Colon (tissue), 2 donors: Measurements from ENCODE around the gene PTOV1.

ENCODE experiments used
- FAIRE-seq: peaks from 2 replicates; lab custom pipeline; 2012; peaks lifted over from hg19 to GRCh38; lab: Jason Lieb, UNC
- donor health status: control.
- donor health status: control.

The PTOV1 gene

GRCh38 chr19:49850487-49851342 is at the start of gene PTOV1:
PTOV1 (plus strand) TSS chr19:49851159.
- no peak for FAIRE-seq

DNA sequence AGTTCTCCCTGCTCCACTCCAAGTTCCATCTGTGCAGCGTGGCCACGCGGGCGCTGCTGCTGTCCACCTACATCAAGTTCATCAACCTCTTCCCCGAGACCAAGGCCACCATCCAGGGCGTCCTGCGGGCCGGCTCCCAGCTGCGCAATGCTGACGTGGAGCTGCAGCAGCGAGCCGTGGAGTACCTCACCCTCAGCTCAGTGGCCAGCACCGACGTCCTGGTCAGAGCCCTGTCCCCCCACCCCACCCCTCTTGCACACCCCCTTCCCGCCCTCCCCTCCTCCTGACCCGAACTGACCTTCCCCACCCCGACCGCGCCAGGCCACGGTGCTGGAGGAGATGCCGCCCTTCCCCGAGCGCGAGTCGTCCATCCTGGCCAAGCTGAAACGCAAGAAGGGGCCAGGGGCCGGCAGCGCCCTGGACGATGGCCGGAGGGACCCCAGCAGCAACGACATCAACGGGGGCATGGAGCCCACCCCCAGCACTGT is 49.5 kb upstream of the PTOV1 start:
- FAIRE-seq, result no peak

DNA sequence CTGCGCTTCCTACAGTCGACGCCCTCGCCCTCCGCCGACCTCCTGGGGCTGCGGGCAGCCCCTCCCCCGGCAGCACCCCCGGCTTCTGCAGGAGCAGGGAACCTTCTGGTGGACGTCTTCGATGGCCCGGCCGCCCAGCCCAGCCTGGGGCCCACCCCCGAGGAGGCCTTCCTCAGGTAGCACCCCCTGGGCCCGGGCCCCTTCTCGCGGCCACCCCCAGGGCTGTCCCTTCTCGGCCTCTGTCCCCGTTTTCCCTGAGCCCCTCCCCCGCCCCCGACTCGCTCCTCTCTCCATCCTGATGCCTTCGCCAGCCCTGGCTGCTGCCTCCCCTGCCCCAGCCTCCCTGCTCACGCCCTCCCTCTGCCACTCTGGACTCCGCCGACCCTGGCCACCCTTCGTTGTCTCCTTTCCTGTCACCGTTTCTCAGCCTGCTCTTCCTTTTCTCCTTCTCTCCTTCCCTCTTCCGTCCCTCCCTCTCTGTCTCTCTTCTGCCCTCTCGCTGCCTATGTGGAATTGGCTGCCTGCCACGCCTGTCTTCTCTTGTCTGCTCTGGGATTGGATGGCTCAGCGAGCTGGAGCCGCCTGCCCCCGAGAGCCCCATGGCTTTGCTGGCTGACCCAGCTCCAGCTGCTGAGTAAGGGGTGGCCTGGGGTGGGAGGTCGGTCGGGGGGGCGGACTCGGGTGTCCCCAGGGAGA is 48.8 kb upstream of the PTOV1 start:
- FAIRE-seq, result no peak

DNA sequence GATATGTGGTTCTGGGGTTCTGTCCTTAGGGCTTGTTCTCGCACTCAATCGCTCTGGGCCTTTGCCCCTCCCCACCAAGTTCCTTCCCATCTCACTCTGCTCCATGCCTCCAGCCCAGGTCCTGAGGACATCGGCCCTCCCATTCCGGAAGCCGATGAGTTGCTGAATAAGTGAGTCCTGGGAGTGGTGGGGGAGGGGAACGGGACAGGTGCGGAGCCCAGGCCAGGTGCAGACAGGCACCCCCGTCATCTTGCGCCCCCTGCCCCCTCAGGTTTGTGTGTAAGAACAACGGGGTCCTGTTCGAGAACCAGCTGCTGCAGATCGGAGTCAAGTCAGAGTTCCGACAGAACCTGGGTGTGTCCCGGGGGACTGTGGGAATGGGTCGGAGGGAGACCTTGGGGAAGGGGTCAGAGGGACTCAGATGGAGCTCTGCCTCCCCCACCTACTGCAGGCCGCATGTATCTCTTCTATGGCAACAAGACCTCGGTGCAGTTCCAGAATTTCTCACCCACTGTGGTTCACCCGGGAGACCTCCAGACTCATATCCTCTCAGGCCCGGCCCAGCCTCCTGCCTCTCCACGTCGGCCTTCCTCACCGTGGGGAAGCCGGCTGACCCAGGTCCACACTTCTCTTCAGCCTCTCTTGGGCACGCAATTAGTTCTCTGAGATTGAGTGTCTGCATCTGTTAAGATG is 48.0 kb upstream of the PTOV1 start:
- FAIRE-seq, result no peak

DNA sequence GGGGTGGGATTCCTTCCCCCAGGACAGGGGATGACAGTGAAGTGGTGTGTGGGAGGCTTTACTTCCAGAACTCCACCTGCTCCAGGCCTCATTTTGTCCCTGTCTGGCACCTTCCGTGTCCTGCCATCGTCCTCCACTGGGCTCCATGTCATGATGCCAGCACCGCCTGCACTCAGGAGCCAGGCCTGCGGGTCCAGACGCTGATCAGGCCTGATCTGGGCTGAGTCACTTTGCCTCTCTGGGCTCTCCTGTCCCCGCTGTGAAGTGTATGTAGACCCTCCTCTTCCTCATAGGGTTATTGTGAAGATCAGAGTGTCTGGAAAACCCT is 47.5 kb upstream of the PTOV1 start:
- no peak for FAIRE-seq

GRCh38 chr19:49805822-49806619 is 44.9 kb upstream of the PTOV1 start:
- no peak for FAIRE-seq

- FAIRE-seq, result no peak
These were observed 44.4 kb upstream of the PTOV1 start for GRCh38 chr19:49806620-49806959.

DNA sequence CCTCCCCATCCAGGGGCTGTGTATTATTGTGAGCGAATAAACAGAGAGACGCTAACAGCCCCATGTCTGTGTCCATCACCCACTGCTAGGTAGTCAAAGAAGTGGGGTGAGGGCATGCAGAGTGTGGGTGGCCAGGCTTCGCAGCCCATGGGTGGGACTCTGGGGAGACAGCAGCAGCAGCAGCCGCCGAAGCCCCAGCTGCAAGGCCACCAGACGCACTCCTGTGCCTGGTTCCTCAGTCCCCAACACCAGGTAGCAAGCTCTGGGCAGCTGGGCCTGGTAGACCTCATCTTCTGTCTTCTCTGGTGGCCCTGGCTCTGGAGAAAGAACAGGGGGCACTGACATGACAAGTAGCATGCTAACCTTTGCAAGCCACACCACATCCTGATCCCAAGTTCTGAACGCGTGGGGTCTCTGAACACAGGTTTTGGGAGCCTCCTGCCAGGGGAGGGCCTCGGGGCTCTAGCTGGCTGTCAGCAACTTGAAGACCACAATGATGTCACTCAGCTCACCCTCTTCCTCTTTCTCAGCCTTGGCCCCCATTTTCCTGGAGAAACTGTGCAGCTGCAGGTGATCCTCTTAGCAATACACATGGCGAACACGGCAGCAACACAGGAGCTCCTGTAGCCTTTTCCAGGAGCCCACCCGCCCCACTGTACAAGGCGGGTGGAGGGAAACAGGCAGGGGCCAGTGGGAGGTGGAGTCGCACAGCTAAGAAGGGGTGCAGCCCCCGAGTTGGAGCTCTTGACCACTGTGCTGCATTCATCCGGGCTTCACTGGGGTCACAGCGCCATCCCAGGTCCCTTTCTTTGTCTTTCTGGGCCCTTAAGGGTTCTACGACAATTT is 43.7 kb upstream of the PTOV1 start:
- no peak for FAIRE-seq

DNA sequence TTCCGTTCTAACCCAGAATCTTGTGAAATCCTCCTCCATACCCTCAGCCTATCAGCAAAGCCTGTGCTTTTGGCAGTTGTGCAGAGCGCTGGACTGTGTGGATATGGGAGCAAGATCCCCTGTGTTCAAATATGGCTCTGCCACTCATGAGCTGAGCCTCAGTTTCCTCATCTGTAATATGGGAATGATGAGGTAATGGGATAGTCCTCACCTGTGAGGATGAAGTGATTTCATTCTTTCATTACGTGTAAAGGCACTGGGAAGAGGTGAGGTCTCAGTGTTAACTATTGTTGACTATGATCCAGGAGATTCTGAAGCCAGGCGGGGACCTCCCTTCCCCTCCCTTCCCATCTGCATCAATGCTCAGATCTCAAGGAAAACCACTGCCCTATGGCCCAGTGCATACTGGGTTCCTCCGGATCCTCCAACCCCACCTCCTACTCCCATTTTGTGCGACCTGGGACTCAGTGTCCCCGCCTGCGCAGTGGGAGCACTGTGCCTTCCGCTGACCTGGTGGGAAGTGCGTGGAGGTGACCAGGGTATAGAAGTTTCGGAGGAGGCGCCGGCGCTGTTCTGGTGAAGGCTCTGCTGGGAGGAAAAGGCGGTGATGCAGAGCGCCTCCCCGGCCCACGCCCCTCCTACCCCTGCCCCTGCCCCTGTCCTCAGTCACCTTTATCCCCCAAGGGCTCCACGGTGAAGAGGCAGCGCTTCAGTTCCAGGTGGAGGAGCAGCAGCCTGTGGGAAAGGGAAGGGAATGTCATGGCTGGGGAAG is 42.9 kb upstream of the PTOV1 start:
- FAIRE-seq, result no peak

- no peak for FAIRE-seq
These were observed 42.2 kb upstream of the PTOV1 start for GRCh38 chr19:49808711-49809159.

- FAIRE-seq, result no peak
These were observed 41.6 kb upstream of the PTOV1 start for GRCh38 chr19:49809160-49809940.

DNA sequence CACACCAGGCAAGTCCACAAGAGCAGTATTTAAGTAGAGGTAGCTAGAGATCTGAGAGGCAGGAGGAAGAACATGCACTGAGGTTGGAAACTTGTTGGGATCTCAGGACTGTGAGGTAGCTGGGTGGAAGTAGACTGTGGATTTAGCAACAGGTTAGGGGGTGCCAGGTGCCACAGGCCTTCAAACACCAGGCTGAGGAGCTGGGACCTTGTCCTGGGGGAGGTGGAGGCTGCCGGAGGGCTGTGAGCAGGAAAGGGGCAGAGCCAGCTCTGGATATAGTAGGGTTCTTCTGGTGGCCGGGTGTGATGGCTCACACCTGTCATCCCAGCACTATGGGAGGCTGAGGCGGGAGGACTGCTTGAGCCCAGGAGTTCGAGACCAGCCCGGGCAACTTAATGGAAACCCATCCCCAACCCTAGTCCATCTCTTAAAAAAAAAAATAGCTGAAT is 41.0 kb upstream of the PTOV1 start:
- FAIRE-seq, result no peak

- no peak for FAIRE-seq
These were observed 39.6 kb upstream of the PTOV1 start for GRCh38 chr19:49811328-49811727.

- FAIRE-seq, result no peak
These were observed 38.4 kb upstream of the PTOV1 start for GRCh38 chr19:49812452-49812996.

DNA sequence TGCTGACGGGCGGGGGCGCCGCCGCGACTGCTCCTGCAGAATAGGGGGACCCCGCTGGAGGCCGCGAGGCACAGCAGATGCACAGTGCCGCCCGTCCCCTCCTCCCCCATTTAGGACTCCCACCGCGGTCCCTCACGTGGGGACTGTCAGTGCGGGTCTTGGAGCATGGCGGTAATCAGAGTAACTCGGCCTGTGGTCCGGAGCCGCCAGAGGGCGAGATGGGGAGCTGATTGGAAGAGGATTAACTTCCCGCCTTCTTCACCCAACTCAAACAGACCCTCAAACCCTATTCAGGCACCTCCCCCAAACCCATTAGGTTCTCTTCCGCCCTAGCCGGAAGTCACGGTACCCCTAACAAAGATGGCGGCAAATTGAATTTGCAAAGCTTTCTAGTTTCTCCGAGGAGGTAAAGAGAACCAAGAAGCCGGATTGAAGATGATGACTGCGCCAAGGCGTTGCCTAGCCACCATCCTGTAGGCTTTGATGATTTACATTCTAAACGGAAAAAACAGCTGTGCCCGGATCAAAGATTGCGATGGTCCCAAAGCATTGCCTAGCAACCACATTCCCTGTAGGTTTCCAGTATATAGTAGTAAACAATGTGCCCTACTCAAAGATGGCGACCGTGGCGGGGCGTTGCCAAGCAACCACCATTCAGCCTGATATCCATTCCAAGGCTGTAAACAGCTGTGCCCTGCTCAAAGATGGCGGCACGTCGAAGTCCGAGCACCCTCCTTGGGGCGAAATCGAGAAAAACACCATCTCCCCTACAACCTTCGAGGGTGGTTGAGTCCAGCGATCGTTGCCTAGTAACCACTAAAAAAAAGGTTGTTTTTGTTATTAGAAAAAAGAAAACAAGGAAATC is 37.7 kb upstream of the PTOV1 start, which contains the start of gene FUZ:
FUZ (minus strand) TSS at position 296 of the 865 bp plus-strand sequence; CDS start at position 110, 186 bp downstream.
- no peak for FAIRE-seq

DNA sequence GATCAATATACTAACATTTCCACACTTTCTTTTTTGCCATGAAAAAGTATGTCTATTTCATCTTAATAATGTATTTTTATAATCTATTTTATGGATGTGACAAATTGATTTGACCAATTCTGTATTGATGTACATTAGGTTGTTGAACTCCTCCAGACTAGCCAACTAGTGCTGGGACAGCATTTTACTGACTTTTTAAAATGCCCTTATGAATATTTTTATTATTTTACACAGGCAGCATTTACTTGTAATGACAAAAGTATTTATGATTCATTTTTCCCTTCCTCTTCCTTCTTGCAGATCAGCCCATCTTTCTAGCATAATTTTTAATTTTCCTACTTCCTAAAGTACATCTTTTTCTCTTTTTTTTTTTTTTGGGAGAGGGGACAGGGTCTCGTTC is 36.9 kb upstream of the PTOV1 start:
- no peak for FAIRE-seq

- FAIRE-seq, result no peak
These were observed 34.4 kb upstream of the PTOV1 start for GRCh38 chr19:49816590-49816989.
